ENCODE results near the gene CD79A.

Gene CD79A

GRCh38 chr19:41883821-41884733 lies 7.0 kb downstream of the CD79A start:
- DNase-seq (ENCODE audit: low read depth in 2 of 2), result peak; percentile 87 to 91

- DNase-seq (ENCODE audit: low read depth in 2 of 2), result no peak
Measured at GRCh38 chr19:41886761-41887710, 10.0 kb downstream of the CD79A start.

- peak; percentile 79 to 82 for DNase-seq (ENCODE audit: low read depth in 2 of 2)
Measured at GRCh38 chr19:41887711-41888382, 10.8 kb downstream of the CD79A start.

- no peak for DNase-seq (ENCODE audit: low read depth in 2 of 2)
Measured at GRCh38 chr19:41888926-41889325, 11.8 kb downstream of the CD79A start.

- DNase-seq (ENCODE audit: low read depth in 2 of 2), result no peak
Measured at GRCh38 chr19:41889896-41890295, 12.8 kb downstream of the CD79A start.

GRCh38 chr19:41890936-41891335 lies 13.9 kb downstream of the CD79A start:
- no peak for DNase-seq (ENCODE audit: low read depth in 2 of 2)

- DNase-seq (ENCODE audit: low read depth in 2 of 2), result no peak
Measured at GRCh38 chr19:41892173-41892902, 15.3 kb downstream of the CD79A start.

- DNase-seq (ENCODE audit: low read depth in 2 of 2), result no peak
Measured at GRCh38 chr19:41893899-41894298, 16.8 kb downstream of the CD79A start.

- DNase-seq (ENCODE audit: low read depth in 2 of 2), result no peak
Measured at GRCh38 chr19:41894350-41894749, 17.3 kb downstream of the CD79A start.

GRCh38 chr19:41895745-41896580 lies 18.9 kb downstream of the CD79A start:
- DNase-seq (ENCODE audit: low read depth in 2 of 2), result no peak

GRCh38 chr19:41896581-41896942 lies 19.5 kb downstream of the CD79A start:
- no peak for DNase-seq (ENCODE audit: low read depth in 2 of 2)

GRCh38 chr19:41897181-41897580 lies 20.1 kb downstream of the CD79A start:
- no peak for DNase-seq (ENCODE audit: low read depth in 2 of 2)

- DNase-seq (ENCODE audit: low read depth in 2 of 2), result no peak
Measured at GRCh38 chr19:41897820-41898219, 20.7 kb downstream of the CD79A start.

GRCh38 chr19:41898235-41898634 lies 21.2 kb downstream of the CD79A start:
- no peak for DNase-seq (ENCODE audit: low read depth in 2 of 2)

GRCh38 chr19:41901707-41902360 lies 24.8 kb downstream of the CD79A start:
- no peak for DNase-seq (ENCODE audit: low read depth in 2 of 2)

- DNase-seq (ENCODE audit: low read depth in 2 of 2), result no peak
Measured at GRCh38 chr19:41902594-41902993, 25.5 kb downstream of the CD79A start.

GRCh38 chr19:41903193-41903953 lies 26.3 kb downstream of the CD79A start:
- DNase-seq (ENCODE audit: low read depth in 2 of 2), result no peak

GRCh38 chr19:41904118-41904870 lies 27.2 kb downstream of the CD79A start:
- no peak for DNase-seq (ENCODE audit: low read depth in 2 of 2)
